GM06990 (cell line): ENCODE results near the gene SWAP70.
A peak's percentile ranks its signal among the peaks of the same experiment; 100 is the strongest.

Experiments
- DNase-seq: peaks from one replicate; pipeline ENCODE4 v3.0.0-alpha.2; 2011; ENCODE audit not compliant: insufficient read length; ENCODE audit errors: extremely low read depth
- H3K27me3 ChIP-seq: replicated peaks from 2 replicates; pipeline ENCODE4 v1.6.0; 2011; ENCODE audit warnings: low read length; ENCODE audit not compliant: control insufficient read depth, insufficient read depth
- H3K36me3 ChIP-seq: 2 replicates; pipeline ENCODE4 v1.5.1; 2011; ENCODE audit warnings: low read length; ENCODE audit not compliant: control insufficient read depth, insufficient read depth
- H3K4me3 ChIP-seq: replicated peaks from 2 replicates; pipeline ENCODE4 v1.5.1; 2011; ENCODE audit warnings: low read depth, mild to moderate bottlenecking, control low read depth, low read length
- CTCF ChIP-seq: IDR thresholded peaks from 2 replicates; pipeline ENCODE4 v1.5.1; 2011; ENCODE audit warnings: low read length, control low read depth, mild to moderate bottlenecking, inconsistent platforms; ENCODE audit not compliant: insufficient read depth, poor library complexity, severe bottlenecking

SWAP70 gene

GRCh38 chr11:9687711-9688477 lies 24.0 kb downstream of the SWAP70 start:
- H3K4me3 ChIP-seq: no peak overlapping the region
- H3K27me3 ChIP-seq: no peaks in the 10 kb centered on the region
- no peak for DNase-seq
- H3K36me3 ChIP-seq: no peaks in the 10 kb centered on the region
- no peak for TF ChIP-seq CTCF

GRCh38 chr11:9688716-9689511 lies 25.0 kb downstream of the SWAP70 start:
- peak; percentile 78 for DNase-seq
- TF ChIP-seq CTCF: no peak
- H3K36me3 ChIP-seq: no peaks in the 10 kb centered on the region; the same call in 1 of the 2 replicates
- H3K4me3 ChIP-seq: peak overlapping the region; percentile 34
- H3K27me3 ChIP-seq: no peaks in the 10 kb centered on the region

GRCh38 chr11:9689721-9690120 lies 25.8 kb downstream of the SWAP70 start:
- no peak for DNase-seq
- H3K4me3 ChIP-seq: peak overlapping the region; percentile 6
- peaks cover 3% of the 10 kb centered on the region; the same call in 1 of the 2 replicates for H3K36me3 ChIP-seq
- TF ChIP-seq CTCF: no peak
- no peaks in the 10 kb centered on the region for H3K27me3 ChIP-seq

GRCh38 chr11:9691865-9692264 lies 28.0 kb downstream of the SWAP70 start:
- H3K36me3 ChIP-seq: peaks cover 3% of the 10 kb centered on the region
- H3K4me3 ChIP-seq: no peak overlapping the region
- TF ChIP-seq CTCF: no peak
- no peaks in the 10 kb centered on the region for H3K27me3 ChIP-seq
- no peak for DNase-seq

- Histone ChIP-seq H3K4me3 (no peak overlapping the region), H3K36me3 (peaks cover 3% of the 10 kb centered on the region), H3K27me3 (no peaks in the 10 kb centered on the region)
- no peak for DNase-seq
- TF ChIP-seq CTCF: no peak
These were observed 28.8 kb downstream of the SWAP70 start for GRCh38 chr11:9692691-9693090.
